ENCODE measurements around the gene FOXJ3. TPM values are rescaled to one million over a fixed set of nuclear protein-coding genes. Genes with fewer than 3 reads are reported as not detected.

The FOXJ3 gene
- polyA plus RNA-seq, 1 of the 3 experiments (the other 2 are of a cell fraction), result 16.0 TPM

DNA sequence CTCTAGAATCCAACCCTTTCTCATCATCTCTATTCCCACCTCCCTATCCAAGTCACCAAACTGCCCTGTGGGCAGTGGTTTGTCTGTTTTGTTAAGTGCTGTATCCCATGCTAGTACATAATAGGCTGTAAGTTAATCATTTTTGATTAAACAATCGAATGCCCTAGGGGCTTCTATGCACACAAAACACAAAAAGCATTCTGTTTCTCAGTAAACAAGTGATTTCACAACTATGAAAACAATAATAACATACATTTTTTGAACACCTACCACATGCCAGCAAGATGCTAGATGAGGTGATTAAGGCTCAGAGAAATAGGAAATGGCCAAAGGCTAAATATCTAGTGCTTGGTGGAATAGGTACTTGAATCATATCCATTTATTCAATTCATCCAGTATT is 186.9 kb downstream of the FOXJ3 start (continued):
- TF ChIP-seq, protein P1, sequence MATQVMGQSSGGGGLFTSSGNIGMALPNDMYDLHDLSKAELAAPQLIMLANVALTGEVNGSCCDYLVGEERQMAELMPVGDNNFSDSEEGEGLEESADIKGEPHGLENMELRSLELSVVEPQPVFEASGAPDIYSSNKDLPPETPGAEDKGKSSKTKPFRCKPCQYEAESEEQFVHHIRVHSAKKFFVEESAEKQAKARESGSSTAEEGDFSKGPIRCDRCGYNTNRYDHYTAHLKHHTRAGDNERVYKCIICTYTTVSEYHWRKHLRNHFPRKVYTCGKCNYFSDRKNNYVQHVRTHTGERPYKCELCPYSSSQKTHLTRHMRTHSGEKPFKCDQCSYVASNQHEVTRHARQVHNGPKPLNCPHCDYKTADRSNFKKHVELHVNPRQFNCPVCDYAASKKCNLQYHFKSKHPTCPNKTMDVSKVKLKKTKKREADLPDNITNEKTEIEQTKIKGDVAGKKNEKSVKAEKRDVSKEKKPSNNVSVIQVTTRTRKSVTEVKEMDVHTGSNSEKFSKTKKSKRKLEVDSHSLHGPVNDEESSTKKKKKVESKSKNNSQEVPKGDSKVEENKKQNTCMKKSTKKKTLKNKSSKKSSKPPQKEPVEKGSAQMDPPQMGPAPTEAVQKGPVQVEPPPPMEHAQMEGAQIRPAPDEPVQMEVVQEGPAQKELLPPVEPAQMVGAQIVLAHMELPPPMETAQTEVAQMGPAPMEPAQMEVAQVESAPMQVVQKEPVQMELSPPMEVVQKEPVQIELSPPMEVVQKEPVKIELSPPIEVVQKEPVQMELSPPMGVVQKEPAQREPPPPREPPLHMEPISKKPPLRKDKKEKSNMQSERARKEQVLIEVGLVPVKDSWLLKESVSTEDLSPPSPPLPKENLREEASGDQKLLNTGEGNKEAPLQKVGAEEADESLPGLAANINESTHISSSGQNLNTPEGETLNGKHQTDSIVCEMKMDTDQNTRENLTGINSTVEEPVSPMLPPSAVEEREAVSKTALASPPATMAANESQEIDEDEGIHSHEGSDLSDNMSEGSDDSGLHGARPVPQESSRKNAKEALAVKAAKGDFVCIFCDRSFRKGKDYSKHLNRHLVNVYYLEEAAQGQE (IDR thresholded peaks at IDR 0.05; ENCODE audit: low read depth, low read length), result no peak
- TF ChIP-seq, protein P2, sequence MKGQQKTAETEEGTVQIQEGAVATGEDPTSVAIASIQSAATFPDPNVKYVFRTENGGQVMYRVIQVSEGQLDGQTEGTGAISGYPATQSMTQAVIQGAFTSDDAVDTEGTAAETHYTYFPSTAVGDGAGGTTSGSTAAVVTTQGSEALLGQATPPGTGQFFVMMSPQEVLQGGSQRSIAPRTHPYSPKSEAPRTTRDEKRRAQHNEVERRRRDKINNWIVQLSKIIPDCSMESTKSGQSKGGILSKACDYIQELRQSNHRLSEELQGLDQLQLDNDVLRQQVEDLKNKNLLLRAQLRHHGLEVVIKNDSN (IDR thresholded peaks at IDR 0.05; ENCODE audit: borderline replicate concordance, low read depth), result no peak
- TF ChIP-seq, protein P3, sequence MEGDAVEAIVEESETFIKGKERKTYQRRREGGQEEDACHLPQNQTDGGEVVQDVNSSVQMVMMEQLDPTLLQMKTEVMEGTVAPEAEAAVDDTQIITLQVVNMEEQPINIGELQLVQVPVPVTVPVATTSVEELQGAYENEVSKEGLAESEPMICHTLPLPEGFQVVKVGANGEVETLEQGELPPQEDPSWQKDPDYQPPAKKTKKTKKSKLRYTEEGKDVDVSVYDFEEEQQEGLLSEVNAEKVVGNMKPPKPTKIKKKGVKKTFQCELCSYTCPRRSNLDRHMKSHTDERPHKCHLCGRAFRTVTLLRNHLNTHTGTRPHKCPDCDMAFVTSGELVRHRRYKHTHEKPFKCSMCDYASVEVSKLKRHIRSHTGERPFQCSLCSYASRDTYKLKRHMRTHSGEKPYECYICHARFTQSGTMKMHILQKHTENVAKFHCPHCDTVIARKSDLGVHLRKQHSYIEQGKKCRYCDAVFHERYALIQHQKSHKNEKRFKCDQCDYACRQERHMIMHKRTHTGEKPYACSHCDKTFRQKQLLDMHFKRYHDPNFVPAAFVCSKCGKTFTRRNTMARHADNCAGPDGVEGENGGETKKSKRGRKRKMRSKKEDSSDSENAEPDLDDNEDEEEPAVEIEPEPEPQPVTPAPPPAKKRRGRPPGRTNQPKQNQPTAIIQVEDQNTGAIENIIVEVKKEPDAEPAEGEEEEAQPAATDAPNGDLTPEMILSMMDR (IDR thresholded peaks at IDR 0.05), result no peak
- no peak for TF ChIP-seq TCF12 (IDR thresholded peaks at IDR 0.05)
- no peak for TF ChIP-seq SIN3A (IDR thresholded peaks at IDR 0.05; ENCODE audit: borderline replicate concordance, low read depth, low read length)
- no peak for TF ChIP-seq ELF1 (IDR thresholded peaks at IDR 0.05)
- no peak for TF ChIP-seq MEF2A (IDR thresholded peaks at IDR 0.05; ENCODE audit: borderline replicate concordance, low read depth)
- TF ChIP-seq EP300 (IDR thresholded peaks at IDR 0.05; ENCODE audit: borderline replicate concordance in 1 of 2, low read depth in 1 of 2, low read length in 1 of 2), result no peak

DNA sequence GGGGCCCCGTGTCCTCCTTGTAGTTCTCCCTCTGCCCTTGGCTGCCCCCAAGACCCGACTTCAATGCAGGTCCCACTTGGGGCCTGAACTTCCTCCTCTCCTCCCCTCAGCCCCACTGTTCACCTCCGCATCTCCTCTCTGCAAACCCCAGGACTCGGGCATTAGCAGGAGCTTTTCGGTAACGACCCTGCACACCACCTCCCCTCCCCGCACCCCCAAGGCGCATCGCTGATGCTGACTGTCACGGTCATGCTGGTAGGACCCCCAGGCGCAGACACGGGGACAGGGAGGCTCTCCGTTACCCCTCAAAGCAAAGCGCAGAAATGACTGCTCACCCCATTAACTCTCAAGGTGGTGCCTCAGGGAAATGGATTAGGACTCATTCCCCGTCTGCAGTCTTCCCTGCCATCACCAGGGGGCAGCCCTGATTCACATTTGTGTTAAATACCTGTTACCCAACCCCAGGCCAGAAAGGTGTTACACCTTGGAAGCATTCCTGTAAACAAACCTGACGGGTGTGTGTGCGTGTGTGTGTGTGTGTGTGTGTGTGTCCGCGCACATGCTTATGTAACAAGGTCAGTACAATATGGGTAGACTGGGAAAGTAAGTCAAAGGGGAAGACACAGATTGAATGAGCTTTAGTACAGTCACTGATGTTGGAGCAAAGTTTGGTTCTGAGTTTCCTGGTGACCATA is 188.3 kb downstream of the FOXJ3 start:
- H3K36me3 ChIP-seq (replicated peaks in 1 of 2; ENCODE audit: control insufficient read depth in 1 of 2, insufficient read depth in 2 of 2, low read length in 1 of 2), result no peaks in the 10 kb centered on the region
- H3K79me2 ChIP-seq (ENCODE audit: insufficient read depth), result no peaks in the 10 kb centered on the region
- H3K9ac ChIP-seq, result no peak overlapping the region
- DNase-seq, result peak; percentile 85
- TF ChIP-seq, protein P4, sequence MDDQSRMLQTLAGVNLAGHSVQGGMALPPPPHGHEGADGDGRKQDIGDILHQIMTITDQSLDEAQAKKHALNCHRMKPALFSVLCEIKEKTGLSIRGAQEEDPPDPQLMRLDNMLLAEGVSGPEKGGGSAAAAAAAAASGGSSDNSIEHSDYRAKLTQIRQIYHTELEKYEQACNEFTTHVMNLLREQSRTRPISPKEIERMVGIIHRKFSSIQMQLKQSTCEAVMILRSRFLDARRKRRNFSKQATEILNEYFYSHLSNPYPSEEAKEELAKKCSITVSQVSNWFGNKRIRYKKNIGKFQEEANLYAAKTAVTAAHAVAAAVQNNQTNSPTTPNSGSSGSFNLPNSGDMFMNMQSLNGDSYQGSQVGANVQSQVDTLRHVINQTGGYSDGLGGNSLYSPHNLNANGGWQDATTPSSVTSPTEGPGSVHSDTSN (IDR thresholded peaks at IDR 0.05), result no peak
- TF ChIP-seq, protein P3 (IDR thresholded peaks at IDR 0.05), result peak; percentile 85
- TF ChIP-seq RAD21 (IDR thresholded peaks at IDR 0.05; ENCODE audit: low read length) (peak; percentile 94), SMC3 (IDR thresholded peaks at IDR 0.05; ENCODE audit: low read depth, low read length) (peak; percentile 84), EP300 (IDR thresholded peaks at IDR 0.05; ENCODE audit: borderline replicate concordance in 1 of 2, low read depth in 1 of 2, low read length in 1 of 2) (no peak)
- WGBS (ENCODE audit: low lambda C conversion rate), result 31% methylated on average over 16 of the region's 19 CpGs
- no peaks in the 10 kb centered on the region for H3K9me2 ChIP-seq
- H2AFZ ChIP-seq (ENCODE audit: low read depth), result no peak overlapping the region
- ChIA-PET POLR2A (no interaction called here), CTCF (interaction anchor here (0.6 to 3.4 kb wide), 37 partner anchors 9 to 611 kb away, joined by 3 to 19 read pairs (median 4); partner anchors contain the start of genes CCDC30, CLDN19 and GUCA2A)
- H4K20me1 ChIP-seq (ENCODE audit: insufficient read depth), result no peaks in the 10 kb centered on the region
- no peaks in the 10 kb centered on the region for H3F3A ChIP-seq (replicated peaks; ENCODE audit: insufficient read depth)
- H3K27me3 ChIP-seq (ENCODE audit: insufficient read depth), result peaks cover 16% of the 10 kb centered on the region
- H3K4me3 ChIP-seq (ENCODE audit: low read depth in 2 of 2, low read length in 1 of 2), result no peak overlapping the region; a peak in 1 of 4 replicates
- H3K9me3 ChIP-seq, result no peaks in the 10 kb centered on the region
- no peaks in the 10 kb centered on the region for H3K4me1 ChIP-seq (ENCODE audit: control insufficient read depth in 1 of 2, insufficient read depth in 2 of 2, low read depth in 1 of 2, low read length in 1 of 2)
- H3K27ac ChIP-seq (ENCODE audit: low read depth in 2 of 2, low read length in 1 of 2), result no peak overlapping the region
- H3K4me2 ChIP-seq, result no peak overlapping the region
